Measurements from ENCODE around the gene TRPV5. TPM values are rescaled to one million over a fixed set of nuclear protein-coding genes. Genes with fewer than 3 reads are reported as not detected.

The TRPV5 gene
- total RNA-seq, 1 donor = not detected

- Histone ChIP-seq H4K20me1 (ENCODE audit: insufficient read depth, low read length) (no peaks in the 10 kb centered on the region), H3K4me1 (ENCODE audit: insufficient read depth, low read length) (no peaks in the 10 kb centered on the region), H3K9me3 (ENCODE audit: low read depth, low read length) (no peaks in the 10 kb centered on the region), H3K4me2 (ENCODE audit: insufficient read depth, low read length) (no peak overlapping the region), H3K79me2 (ENCODE audit: insufficient read depth, low read length) (no peaks in the 10 kb centered on the region), H3K36me3 (ENCODE audit: insufficient read depth, low read length) (no peaks in the 10 kb centered on the region), H3K27ac (ENCODE audit: low read depth, low read length) (no peak overlapping the region), H3K27me3 (ENCODE audit: insufficient read depth, low read length) (peaks cover 11% of the 10 kb centered on the region), H3K4me3 (ENCODE audit: insufficient read depth, low read length) (no peak overlapping the region), H2AFZ (ENCODE audit: low read length) (no peak overlapping the region)
- DNase-seq (ENCODE audit: insufficient read length, low spot score, missing footprints) = no peak
- TF ChIP-seq CTCF (IDR thresholded peaks at IDR 0.05; ENCODE audit: extremely low read depth, low read depth, low read length) = peak; percentile 79
Observed at GRCh38 chr7:142880876-142881505, 52.6 kb downstream of the TRPV5 start.

DNA sequence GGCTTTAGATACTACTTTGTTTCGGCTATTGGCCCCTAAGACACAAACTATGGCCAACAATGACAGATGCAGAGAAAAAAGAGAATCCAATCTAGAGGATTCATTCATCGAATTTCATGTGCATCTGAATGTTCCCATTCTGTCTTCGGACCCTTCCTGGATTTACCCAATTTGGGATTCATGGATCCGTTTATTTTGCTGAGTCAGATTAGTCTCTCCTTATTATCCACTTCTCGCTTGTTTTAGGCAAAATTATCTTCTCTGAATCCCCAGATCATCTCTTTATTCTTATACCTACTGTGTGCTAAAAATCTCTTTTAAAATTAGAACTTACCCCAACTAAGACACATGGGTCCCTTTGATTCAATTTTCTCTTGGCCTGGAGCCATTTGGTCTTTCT is 54.5 kb downstream of the TRPV5 start:
- no peaks in the 10 kb centered on the region for H3K9me3 ChIP-seq (ENCODE audit: low read depth, low read length)
- peaks cover 11% of the 10 kb centered on the region for H3K27me3 ChIP-seq (ENCODE audit: insufficient read depth, low read length)
- H4K20me1 ChIP-seq (ENCODE audit: insufficient read depth, low read length) = no peaks in the 10 kb centered on the region
- no peak overlapping the region for H3K27ac ChIP-seq (ENCODE audit: low read depth, low read length)
- no peak overlapping the region for H3K4me3 ChIP-seq (ENCODE audit: insufficient read depth, low read length)
- H3K36me3 ChIP-seq (ENCODE audit: insufficient read depth, low read length) = no peaks in the 10 kb centered on the region
- no peak for DNase-seq (ENCODE audit: insufficient read length, low spot score, missing footprints)
- H3K79me2 ChIP-seq (ENCODE audit: insufficient read depth, low read length) = no peaks in the 10 kb centered on the region
- no peaks in the 10 kb centered on the region for H3K4me1 ChIP-seq (ENCODE audit: insufficient read depth, low read length)
- no peak for TF ChIP-seq CTCF (IDR thresholded peaks at IDR 0.05; ENCODE audit: extremely low read depth, low read depth, low read length)
- H2AFZ ChIP-seq (ENCODE audit: low read length) = no peak overlapping the region
- H3K4me2 ChIP-seq (ENCODE audit: insufficient read depth, low read length) = no peak overlapping the region

DNA sequence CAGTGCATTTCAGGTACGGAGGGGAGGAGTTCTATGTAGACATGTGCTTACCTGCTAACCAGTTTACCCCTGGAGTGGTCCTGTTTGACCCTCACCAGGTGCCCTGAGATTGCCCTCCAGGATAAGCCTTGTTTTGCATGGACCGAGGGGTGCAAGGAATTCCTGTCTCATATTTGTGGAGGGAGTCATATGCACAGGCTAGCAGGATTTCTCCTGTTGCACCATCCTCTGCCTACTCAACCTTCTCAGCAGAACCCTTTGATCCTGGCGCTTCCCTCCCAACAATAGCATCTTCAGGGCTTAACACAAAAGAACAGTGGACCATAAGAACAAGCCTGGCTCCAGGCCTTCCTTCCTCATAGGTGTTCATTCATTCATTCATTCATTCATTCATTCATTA is 55.2 kb downstream of the TRPV5 start:
- DNase-seq (ENCODE audit: insufficient read length, low spot score, missing footprints) = no peak
- Histone ChIP-seq H3K36me3 (ENCODE audit: insufficient read depth, low read length) (no peaks in the 10 kb centered on the region), H3K27me3 (ENCODE audit: insufficient read depth, low read length) (peaks cover 11% of the 10 kb centered on the region), H3K27ac (ENCODE audit: low read depth, low read length) (no peak overlapping the region), H3K79me2 (ENCODE audit: insufficient read depth, low read length) (no peaks in the 10 kb centered on the region), H3K9me3 (ENCODE audit: low read depth, low read length) (no peaks in the 10 kb centered on the region), H3K4me2 (ENCODE audit: insufficient read depth, low read length) (no peak overlapping the region), H4K20me1 (ENCODE audit: insufficient read depth, low read length) (no peaks in the 10 kb centered on the region), H3K4me3 (ENCODE audit: insufficient read depth, low read length) (no peak overlapping the region), H2AFZ (ENCODE audit: low read length) (no peak overlapping the region), H3K4me1 (ENCODE audit: insufficient read depth, low read length) (no peaks in the 10 kb centered on the region)
- TF ChIP-seq CTCF (IDR thresholded peaks at IDR 0.05; ENCODE audit: extremely low read depth, low read depth, low read length) = no peak

- peaks cover 8% of the 10 kb centered on the region for H3K27me3 ChIP-seq (ENCODE audit: insufficient read depth, low read length)
- H2AFZ ChIP-seq (ENCODE audit: low read length) = no peak overlapping the region
- no peaks in the 10 kb centered on the region for H3K79me2 ChIP-seq (ENCODE audit: insufficient read depth, low read length)
- no peaks in the 10 kb centered on the region for H3K36me3 ChIP-seq (ENCODE audit: insufficient read depth, low read length)
- no peaks in the 10 kb centered on the region for H3K4me1 ChIP-seq (ENCODE audit: insufficient read depth, low read length)
- H4K20me1 ChIP-seq (ENCODE audit: insufficient read depth, low read length) = no peaks in the 10 kb centered on the region
- no peaks in the 10 kb centered on the region for H3K9me3 ChIP-seq (ENCODE audit: low read depth, low read length)
- no peak for DNase-seq (ENCODE audit: insufficient read length, low spot score, missing footprints)
- no peak overlapping the region for H3K27ac ChIP-seq (ENCODE audit: low read depth, low read length)
- no peak overlapping the region for H3K4me3 ChIP-seq (ENCODE audit: insufficient read depth, low read length)
- no peak for TF ChIP-seq CTCF (IDR thresholded peaks at IDR 0.05; ENCODE audit: extremely low read depth, low read depth, low read length)
- no peak overlapping the region for H3K4me2 ChIP-seq (ENCODE audit: insufficient read depth, low read length)
Observed at GRCh38 chr7:142876991-142877910, 56.3 kb downstream of the TRPV5 start.

Measured in osteoblast (primary cell).